SK-N-DZ (cell line): ENCODE data around the gene TMEM131.

Experiments
- DNase-seq: peaks from one replicate; pipeline ENCODE4 v3.0.0-alpha.2; 2015; ENCODE audit warnings: low spot score

TMEM131 gene

DNA sequence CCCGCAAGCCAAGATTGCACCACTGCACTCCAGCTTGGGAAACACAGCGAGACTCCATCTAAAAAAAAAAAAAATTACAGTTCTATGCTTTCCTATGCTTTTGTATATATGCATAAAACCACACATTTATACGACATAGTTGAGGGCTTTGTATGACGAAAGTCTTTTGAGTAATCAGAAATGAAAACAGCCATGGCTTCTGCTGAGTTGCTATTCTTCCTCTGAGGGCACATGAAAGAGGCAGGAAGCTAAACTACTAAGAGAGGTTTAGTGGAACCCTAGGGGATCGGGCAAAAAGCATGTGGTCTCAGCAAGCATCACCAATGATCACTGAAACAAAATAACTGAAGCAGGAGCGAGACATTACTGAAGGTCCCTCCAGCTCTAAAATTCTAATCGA is 182.8 kb downstream of the TMEM131 start:
- no peak for DNase-seq

DNA sequence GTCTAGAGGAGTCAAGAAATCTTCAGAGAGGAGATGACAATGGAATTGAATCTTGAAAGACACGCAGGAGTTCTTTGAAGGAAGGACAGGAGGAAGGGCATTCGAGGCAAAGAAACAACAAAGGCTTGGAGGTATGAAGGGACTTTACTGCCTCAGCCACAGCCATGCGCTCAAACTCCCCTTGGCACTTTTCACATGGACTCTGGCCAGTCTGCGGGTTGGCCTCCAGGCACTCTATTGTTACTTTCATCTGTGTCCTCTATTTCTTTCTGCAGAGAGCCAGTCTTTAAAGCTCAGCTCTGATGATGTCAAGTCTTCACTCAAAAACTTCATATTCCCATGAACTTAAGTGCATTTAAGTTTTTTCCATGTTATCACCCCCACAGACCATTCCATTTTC is 186.9 kb downstream of the TMEM131 start:
- DNase-seq = no peak

DNA sequence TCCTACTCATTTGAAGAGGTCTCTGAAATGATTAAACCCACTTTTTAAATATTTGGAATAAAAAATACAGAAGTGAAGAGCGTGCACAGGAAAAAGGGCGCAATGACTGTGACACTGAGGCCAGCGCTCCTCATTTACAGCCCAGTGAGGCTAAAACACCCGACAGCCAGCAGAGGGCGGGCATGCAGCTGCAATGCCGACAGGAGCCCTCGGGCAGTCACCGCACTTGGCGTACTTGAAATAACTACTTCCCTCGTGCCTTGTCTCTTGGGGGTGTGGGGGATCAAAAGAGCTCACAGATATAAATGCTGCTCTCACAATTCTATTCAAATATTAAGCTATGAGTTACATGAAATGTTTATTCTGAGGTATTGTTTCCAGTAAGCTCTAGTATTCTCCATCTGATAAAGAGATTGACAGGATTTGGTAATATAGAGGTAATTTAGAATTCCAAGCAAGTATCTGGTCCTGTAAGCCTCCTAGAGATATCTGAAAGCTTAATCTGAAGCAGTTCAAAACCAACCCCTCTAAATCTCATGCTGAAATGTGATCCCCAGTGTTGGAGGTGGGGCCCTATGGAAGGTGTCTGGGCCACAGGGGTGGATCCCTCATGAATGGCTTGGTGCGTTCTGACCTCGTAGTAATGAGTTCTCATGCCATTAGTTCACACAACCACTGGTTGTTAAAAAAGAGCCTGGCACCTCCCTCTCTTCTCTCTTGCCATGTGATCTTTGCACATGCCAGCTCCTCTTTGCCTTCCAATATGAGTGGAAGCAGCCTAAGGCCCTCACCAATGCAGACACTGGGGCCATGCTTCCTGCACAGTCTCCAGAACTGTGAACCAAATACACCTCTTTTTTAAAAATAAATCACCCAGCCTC is 188.8 kb downstream of the TMEM131 start:
- peak; percentile 64 for DNase-seq

- DNase-seq = no peak
These were observed 190.0 kb downstream of the TMEM131 start for GRCh38 chr2:97805776-97806175.

- DNase-seq = no peak
These were observed 194.7 kb downstream of the TMEM131 start for GRCh38 chr2:97801028-97801427.

- no peak for DNase-seq
These were observed 197.3 kb downstream of the TMEM131 start for GRCh38 chr2:97798416-97798815.

DNA sequence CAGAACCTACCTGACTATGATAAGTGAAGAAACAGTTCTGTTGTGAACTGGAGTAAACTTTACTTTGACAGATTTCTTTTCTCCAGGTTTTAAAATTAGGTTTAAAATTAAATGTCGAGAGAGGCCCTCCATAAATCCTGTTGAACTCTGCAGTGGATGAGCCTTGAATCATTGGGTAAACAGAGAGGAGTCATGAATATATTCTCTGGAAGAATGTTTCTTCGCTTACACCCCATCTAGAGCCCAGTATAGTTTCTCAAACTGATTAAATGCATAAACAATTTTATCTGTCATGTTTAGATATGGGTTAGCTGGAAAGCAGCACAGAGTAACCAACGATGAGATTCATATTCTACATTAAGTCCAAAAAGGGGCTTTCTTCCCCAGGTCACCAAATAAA is 198.4 kb downstream of the TMEM131 start:
- no peak for DNase-seq

GRCh38 chr2:97796465-97797126 is 199.2 kb downstream of the TMEM131 start:
- no peak for DNase-seq

- DNase-seq = no peak
These were observed 203.3 kb downstream of the TMEM131 start for GRCh38 chr2:97792416-97792815.

GRCh38 chr2:97788986-97789644 is 206.6 kb downstream of the TMEM131 start:
- no peak for DNase-seq

DNA sequence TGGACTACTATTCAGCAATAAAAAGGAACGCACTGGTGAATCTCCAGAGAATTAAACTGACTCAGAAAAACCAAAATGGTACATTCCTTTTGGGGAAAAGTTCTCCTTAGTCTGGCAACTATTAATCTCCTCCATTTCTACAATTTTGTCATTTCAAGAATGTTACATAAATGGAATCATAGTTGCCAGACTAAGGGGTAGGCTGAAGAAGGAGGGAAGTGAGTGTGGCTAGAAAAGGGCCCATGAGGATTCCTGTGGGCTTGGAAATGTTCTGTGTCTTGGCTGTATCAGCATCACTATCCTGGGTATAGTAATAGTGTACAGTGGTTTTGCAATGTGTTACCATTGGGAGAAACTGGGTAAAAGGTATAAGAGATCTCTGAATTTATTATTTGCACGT is 209.9 kb downstream of the TMEM131 start:
- no peak for DNase-seq

DNA sequence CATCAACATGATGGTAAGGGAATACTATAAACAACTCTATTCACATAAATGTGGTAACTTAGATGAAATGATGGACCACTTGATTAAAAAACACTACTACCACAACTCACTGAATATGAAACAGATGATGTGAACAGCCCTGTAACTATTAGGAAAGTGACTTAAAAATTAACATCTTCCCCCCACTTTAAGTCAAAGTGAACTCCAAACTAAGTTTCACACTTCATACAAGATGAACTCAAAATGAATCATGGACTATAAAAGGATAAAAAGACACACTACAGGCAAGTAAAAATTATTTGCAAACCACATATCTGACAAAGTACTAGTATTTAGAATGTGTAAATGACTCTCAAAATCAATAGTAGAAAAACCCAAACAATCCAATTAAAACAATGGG is 210.8 kb downstream of the TMEM131 start:
- DNase-seq = no peak

DNA sequence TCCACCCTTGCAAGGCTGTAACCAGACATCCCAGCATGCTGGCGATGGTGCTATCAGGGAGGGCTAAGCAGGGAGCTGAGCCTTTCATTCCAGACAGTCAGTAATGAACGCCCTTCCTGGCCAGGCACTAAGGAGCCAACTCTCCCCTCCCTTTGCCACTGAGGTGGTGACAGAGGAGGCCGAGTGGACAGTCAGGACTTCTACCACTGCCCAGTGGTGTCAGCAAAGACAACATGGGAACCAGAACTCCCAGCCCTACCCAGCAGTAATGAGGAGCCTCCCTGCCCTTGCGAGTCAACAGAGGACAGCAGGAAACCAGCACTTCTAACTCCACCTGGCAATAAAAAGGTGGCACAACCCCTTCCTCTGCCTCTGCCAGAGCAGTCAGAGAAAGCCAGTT is 213.8 kb downstream of the TMEM131 start:
- DNase-seq = no peak

- no peak for DNase-seq
These were observed 216.6 kb downstream of the TMEM131 start for GRCh38 chr2:97779141-97779540.

GRCh38 chr2:97775074-97775473 is 220.7 kb downstream of the TMEM131 start:
- DNase-seq = no peak

DNA sequence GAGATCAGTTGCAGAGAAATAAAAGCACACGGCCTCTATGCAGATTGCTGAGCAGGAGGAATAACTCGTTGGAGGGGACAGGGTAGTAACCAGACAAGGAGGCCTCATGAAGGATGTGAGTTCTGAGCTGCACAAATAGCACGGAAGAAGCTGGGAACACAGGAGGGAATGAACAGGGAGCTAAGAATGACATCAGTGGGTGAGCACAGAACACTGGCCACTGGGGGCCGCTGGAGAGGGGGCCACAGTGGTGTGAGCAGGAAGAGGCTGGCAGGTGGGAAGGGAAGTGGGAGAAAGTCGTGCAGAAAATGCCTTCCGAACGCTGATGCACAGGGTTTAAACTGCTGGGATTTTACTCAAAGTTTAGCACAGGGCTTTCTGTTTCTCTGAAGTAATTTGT is 221.3 kb downstream of the TMEM131 start:
- no peak for DNase-seq

- DNase-seq = no peak
These were observed 225.3 kb downstream of the TMEM131 start for GRCh38 chr2:97770445-97770844.

DNA sequence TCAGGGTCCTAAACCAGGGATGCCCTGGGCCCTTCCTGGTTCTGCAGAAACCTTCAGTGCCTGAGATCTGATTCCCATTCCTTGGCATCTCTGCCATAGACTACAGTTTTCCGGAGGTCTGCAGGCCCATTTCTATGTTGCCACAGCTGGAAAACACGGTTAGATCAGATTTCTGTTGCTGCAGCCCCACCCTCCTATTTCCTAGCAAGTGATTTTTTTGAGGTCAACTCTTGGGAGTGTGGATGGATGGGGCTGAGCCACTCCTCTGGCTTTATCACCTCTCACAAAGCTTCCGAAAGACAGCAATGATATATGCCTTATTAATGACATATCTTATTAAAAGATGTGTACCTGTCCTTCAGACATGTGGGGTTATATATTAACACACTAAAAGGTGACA is 226.0 kb downstream of the TMEM131 start:
- no peak for DNase-seq

DNA sequence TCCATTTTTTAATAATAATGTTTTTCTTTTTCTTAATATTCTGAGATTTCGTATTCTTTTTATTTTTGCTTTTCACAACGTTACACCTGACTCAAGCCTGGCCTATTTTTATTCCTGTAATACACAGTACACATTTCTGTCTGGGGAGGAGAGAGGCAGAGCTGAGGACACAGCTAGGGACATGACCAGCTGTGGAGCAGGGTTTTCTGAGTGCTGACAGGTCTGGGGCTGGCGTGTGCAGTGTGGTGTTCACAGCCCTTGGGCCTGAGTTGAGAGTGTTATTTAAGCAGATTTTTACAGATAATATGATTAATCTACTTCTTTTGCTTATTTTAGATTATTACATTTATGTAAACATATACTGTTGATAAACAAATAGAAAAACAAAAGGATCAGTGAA is 226.4 kb downstream of the TMEM131 start:
- no peak for DNase-seq

- DNase-seq = no peak
These were observed 229.2 kb downstream of the TMEM131 start for GRCh38 chr2:97766567-97766966.

DNA sequence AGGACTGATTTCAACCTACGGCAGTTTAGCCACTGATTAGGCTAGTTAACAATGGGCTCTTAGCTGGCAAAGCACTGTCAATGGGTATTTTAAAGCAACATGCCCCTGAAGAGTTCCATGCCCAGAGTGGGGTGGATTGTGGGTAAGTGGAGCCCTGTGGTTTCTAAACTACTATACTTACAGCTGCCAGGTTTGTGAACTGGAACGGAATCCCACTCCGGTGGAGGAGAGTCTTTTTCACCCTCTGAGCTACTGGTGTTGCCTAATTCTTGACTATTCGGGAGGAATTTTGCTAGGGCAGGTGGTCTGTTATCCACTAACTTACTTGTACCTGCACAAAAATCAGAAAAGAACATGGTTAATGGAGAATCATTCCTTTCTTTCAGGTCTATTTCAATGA is 229.8 kb downstream of the TMEM131 start:
- DNase-seq = no peak

GRCh38 chr2:97764559-97765263 is 231.0 kb downstream of the TMEM131 start:
- DNase-seq = no peak
